DMS53 (cell line): Measurements from ENCODE around the gene KCNN3.

Experiments used
- DNase-seq: peaks from one replicate; lab custom pipeline; 2025; lab: John Stamatoyannopoulos, UW

The KCNN3 gene

GRCh38 chr1:154729031-154729442 lies 141.0 kb downstream of the KCNN3 start:
- peak; percentile 27 for DNase-seq

- DNase-seq, result no peak
Measured at GRCh38 chr1:154726896-154727753, 143.0 kb downstream of the KCNN3 start.

GRCh38 chr1:154726443-154726842 lies 143.6 kb downstream of the KCNN3 start:
- no peak for DNase-seq

- no peak for DNase-seq
Measured at GRCh38 chr1:154725865-154726264, 144.2 kb downstream of the KCNN3 start.

GRCh38 chr1:154720328-154721297 lies 149.5 kb downstream of the KCNN3 start:
- no peak for DNase-seq

GRCh38 chr1:154719586-154720327 lies 150.3 kb downstream of the KCNN3 start:
- no peak for DNase-seq

GRCh38 chr1:154718566-154718965 lies 151.5 kb downstream of the KCNN3 start:
- DNase-seq, result no peak

GRCh38 chr1:154717528-154717924 lies 152.6 kb downstream of the KCNN3 start:
- DNase-seq, result no peak

GRCh38 chr1:154716614-154717527 lies 153.2 kb downstream of the KCNN3 start:
- peak; percentile 26 for DNase-seq

GRCh38 chr1:154716011-154716410 lies 154.1 kb downstream of the KCNN3 start:
- no peak for DNase-seq

GRCh38 chr1:154715385-154715784 lies 154.7 kb downstream of the KCNN3 start:
- DNase-seq, result no peak

- peak; percentile 74 for DNase-seq
Measured at GRCh38 chr1:154714638-154715037, 155.4 kb downstream of the KCNN3 start.

- no peak for DNase-seq
Measured at GRCh38 chr1:154714052-154714623, 155.9 kb downstream of the KCNN3 start.

GRCh38 chr1:154713005-154713404 lies 157.1 kb downstream of the KCNN3 start:
- DNase-seq, result no peak

- DNase-seq, result no peak
Measured at GRCh38 chr1:154712166-154712810, 157.8 kb downstream of the KCNN3 start.

GRCh38 chr1:154711416-154711815 lies 158.7 kb downstream of the KCNN3 start:
- DNase-seq, result no peak

GRCh38 chr1:154710106-154710505 lies 160.0 kb downstream of the KCNN3 start:
- no peak for DNase-seq

- no peak for DNase-seq
Measured at GRCh38 chr1:154707901-154708463, 162.1 kb downstream of the KCNN3 start.

- no peak for DNase-seq
Measured at GRCh38 chr1:154706851-154707250, 163.2 kb downstream of the KCNN3 start.

- DNase-seq, result no peak
Measured at GRCh38 chr1:154705544-154705943, 164.5 kb downstream of the KCNN3 start.
